Measurements from ENCODE around the gene CPNE7.

CPNE7 gene

DNA sequence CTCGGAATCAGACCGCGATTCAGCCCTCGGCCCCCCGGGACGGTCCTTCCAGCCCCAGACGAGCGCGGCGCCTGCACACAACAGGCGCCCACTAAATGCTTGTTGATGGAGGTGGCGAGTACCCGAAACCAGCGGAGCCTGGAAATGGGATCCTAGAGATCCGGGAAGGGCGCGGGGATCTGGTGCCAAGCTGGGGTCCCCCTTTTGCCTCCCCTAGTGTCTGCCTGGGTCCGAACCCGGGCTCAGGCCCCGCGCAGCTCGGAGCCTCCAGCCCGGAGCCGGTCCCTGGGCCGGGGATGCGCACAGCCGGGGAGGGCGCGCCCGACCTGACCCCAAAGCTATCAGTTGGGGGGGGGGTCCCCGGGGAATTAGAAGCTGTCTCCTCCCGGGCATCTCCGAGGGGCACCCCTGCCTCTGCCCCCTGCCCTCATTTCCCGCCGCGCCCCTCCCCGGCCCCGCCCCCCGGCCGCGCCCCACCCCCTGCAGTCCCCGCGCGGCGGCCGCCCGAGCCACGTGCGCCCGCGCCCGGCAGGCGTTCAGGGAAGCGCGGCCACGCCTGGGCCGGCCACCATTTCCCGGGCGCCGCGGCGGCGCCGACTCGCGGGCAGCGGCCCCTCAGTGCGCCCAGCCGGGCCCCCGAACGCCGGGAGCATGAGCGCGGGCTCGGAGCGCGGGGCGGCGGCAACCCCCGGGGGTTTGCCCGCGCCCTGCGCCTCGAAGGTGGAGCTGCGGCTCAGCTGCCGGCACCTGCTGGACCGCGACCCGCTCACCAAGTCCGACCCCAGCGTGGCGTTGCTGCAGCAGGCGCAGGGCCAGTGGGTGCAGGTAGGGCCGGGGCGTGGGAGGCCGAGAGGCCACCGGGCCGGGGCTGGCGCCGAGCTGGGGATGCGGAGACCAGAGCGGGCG is at the start of gene CPNE7:
CPNE7 (plus strand) TSS at position 512 of the 906 bp plus-strand sequence; CDS start at position 652, 140 bp downstream.
- DNase-seq (ENCODE audit: low read depth, low spot score), result no peak

GRCh38 chr16:89529097-89529496 is 46.5 kb upstream of the CPNE7 start:
- no peak for DNase-seq (ENCODE audit: low read depth, low spot score)

DNA sequence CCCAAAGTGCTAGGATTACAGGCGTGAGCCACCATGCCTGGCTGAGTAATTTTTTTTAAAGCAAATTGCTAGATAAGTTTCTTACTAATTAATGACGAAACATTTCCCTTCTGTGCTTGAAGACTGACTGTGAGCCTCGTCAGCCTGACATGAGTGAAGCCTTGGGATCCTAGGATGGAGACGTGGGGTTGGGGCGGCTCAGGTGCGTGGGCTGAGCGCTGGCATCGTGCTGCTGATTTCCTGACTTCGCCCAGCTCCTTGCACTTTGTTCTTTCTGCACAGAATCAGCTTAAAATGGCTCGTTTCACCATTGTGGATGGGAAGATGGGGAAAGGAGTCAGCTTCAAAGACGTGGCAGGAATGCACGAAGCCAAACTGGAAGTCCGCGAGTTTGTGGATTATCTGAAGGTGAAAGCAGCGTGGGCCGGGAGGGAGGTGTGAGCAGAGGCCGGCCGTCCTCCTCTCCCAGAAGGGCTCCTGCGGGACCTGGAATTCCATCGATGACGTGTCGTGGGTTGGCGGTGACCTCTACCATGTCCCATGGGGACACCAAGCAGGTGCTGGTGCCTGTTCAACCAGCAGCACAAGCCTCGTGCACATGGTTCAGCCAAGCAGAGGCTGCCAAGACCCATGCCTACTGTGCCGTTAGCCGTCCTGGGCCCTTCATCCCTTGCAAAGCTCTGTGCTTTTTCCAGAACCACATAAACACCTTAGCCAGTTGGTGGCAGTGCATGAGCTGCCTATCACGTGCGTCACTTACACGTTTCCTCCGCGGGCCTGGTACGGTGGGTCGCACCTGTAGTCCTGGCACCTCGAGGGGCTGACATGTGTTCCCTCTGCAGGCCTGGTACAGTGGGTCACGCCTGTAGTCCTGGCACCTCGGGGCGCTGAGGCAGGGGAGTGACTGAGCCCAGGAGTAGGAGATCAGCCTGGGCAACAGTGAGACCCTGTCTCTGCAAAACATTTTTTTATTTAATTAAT is 44.9 kb upstream of the CPNE7 start:
- no peak for DNase-seq (ENCODE audit: low read depth, low spot score)

DNA sequence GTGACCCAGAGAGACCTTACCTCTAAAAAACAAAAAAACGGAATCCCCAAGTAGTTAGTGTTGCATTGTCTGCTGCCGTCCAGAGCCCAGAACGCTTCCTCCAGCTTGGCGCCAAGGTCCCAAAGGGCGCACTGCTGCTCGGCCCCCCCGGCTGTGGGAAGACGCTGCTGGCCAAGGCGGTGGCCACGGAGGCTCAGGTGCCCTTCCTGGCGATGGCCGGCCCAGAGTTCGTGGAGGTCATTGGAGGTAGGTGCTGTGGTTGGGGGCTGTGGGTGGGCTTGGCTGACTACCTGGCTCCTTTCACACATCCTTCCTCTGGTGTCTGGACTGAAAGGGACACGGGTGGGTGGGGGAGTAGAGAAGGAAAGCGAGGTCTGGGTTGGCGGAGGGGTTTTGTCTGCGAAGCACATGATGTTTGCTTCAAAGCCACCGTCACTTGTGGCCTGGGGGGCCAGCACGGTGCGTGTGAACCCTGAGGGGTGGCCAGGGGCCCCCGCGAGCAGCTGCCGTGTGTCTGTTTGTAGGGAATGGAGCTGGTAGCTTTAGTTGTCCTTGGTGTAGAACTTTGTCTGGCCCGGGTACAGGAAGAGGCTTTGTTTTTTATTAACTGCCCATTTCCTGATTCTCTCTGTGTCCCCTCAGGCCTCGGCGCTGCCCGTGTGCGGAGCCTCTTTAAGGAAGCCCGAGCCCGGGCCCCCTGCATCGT is 43.6 kb upstream of the CPNE7 start:
- no peak for DNase-seq (ENCODE audit: low read depth, low spot score)

DNA sequence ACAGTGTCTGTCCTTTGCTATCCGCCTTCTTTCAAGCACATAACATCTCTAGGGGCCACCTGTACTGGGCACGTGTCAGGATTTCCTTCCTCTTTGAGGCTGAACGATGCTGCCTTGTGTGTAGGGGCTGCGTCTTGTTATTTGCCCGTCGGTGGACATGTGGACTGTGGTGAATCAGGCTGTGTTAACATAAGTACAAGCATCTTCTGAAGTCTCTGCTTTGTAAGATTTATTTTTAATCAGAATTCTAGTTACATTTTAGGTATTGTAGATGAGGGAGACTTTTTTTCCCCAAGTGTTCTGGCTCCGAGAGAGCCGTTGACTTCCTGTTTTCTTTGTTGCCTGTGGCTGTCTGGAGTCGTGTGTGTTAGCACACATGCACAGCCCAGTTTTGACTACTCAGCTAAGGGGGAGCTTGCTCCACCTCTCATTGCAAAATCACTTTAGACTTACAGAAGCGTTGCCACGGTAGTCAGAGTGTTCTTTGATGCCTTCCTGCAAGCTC is 41.3 kb upstream of the CPNE7 start:
- DNase-seq (ENCODE audit: low read depth, low spot score), result no peak

GRCh38 chr16:89536371-89536770 is 39.2 kb upstream of the CPNE7 start:
- no peak for DNase-seq (ENCODE audit: low read depth, low spot score)

- no peak for DNase-seq (ENCODE audit: low read depth, low spot score)
Measured at GRCh38 chr16:89536886-89537548, 38.5 kb upstream of the CPNE7 start.

GRCh38 chr16:89537549-89537925 is 38.0 kb upstream of the CPNE7 start:
- no peak for DNase-seq (ENCODE audit: low read depth, low spot score)

- DNase-seq (ENCODE audit: low read depth, low spot score), result no peak
Measured at GRCh38 chr16:89538286-89538685, 37.3 kb upstream of the CPNE7 start.

GRCh38 chr16:89540557-89540956 is 35.0 kb upstream of the CPNE7 start:
- no peak for DNase-seq (ENCODE audit: low read depth, low spot score)

DNA sequence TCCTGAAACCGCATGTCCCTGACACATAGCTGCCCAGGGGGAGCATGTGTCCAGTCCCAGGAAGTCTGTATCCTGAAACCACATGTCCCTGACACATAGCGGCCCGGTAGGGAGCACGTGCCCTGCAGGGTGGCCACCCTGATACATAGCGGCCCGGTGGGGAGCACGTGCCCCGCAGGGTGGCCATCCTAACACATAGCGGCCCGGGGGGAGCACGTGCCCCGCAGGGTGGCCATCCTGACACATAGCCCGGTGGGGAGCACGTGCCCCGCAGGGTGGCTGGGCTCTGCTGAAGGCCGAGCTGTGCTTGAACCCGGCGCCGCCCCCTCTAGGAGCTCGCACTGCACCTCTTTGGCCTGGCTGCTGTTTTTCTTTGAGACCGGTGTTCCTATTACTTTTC is 33.8 kb upstream of the CPNE7 start:
- DNase-seq (ENCODE audit: low read depth, low spot score), result no peak

GRCh38 chr16:89544113-89544512 is 31.4 kb upstream of the CPNE7 start:
- DNase-seq (ENCODE audit: low read depth, low spot score), result no peak

GRCh38 chr16:89544713-89545043 is 30.9 kb upstream of the CPNE7 start:
- no peak for DNase-seq (ENCODE audit: low read depth, low spot score)

GRCh38 chr16:89545044-89545830 is 30.3 kb upstream of the CPNE7 start:
- DNase-seq (ENCODE audit: low read depth, low spot score), result no peak

DNA sequence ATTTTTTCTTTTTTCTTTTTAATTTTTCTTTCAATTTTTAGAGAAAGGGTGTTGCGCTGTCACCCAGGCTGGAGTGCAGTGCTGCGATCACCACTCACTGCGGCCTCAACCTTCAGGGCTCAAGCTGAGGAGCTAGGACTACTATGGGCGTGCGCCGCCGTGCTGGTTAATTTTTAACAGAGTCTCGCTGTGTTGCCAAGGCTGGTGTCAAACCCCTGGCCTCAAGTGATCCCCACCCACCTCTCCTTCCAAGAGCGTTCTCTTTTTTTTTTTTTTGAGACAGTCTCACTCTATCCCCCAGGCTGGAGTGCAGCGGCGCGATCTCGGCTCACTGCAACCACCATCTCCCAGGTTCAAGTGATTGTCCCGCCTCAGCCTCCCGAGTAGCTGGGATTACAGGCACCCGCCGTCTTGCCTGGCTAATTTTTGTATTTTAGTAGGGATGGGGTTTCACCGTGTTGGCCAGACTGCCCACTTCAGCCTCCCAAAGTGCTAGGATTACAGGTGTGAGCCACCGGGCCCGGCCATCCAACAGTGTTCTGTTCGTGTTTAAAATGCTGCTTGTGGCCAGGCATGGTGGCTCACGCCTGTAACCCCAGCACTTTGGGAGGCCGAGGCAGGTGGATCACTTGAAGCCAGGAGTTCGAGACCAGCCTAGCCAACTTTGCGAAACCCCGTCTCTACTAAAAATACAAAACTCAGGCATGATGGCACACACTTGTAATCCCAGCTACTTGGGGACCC is 29.6 kb upstream of the CPNE7 start:
- DNase-seq (ENCODE audit: low read depth, low spot score), result no peak

- DNase-seq (ENCODE audit: low read depth, low spot score), result no peak
Measured at GRCh38 chr16:89546781-89547180, 28.8 kb upstream of the CPNE7 start.

GRCh38 chr16:89547291-89547690 is 28.3 kb upstream of the CPNE7 start:
- no peak for DNase-seq (ENCODE audit: low read depth, low spot score)

DNA sequence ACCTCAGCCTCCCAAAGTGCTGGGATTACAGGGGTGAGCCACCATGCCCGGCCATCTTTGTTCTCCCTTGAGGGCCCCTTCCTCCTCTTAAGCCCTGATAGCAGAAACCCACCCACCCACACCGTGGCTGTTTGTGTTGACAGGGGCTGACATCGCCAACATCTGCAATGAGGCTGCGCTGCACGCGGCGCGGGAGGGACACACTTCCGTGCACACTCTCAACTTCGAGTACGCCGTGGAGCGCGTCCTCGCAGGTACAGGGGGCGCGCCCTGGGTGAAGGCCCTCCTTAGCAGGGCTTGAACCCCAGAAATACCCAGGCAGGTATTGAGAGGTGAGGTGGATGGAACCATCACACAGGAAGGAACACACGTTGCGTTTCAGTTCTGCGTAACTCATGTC is 27.7 kb upstream of the CPNE7 start:
- no peak for DNase-seq (ENCODE audit: low read depth, low spot score)

- no peak for DNase-seq (ENCODE audit: low read depth, low spot score)
Measured at GRCh38 chr16:89548344-89549006, 27.1 kb upstream of the CPNE7 start.
